Measurements from ENCODE around the gene APBB2.

APBB2 gene

GRCh38 chr4:40856840-40857362 lies 357.4 kb downstream of the APBB2 start:
- peak; percentile 43 to 55 for DNase-seq (ENCODE audit: low read depth in 2 of 2)

- no peak for DNase-seq (ENCODE audit: low read depth in 2 of 2)
Observed at GRCh38 chr4:40856277-40856839, 358.0 kb downstream of the APBB2 start.

- DNase-seq (ENCODE audit: low read depth in 2 of 2), result no peak
Observed at GRCh38 chr4:40850496-40850895, 363.8 kb downstream of the APBB2 start.

- DNase-seq (ENCODE audit: low read depth in 2 of 2), result no peak
Observed at GRCh38 chr4:40848940-40849339, 365.4 kb downstream of the APBB2 start.

GRCh38 chr4:40848251-40848650 lies 366.1 kb downstream of the APBB2 start:
- DNase-seq (ENCODE audit: low read depth in 2 of 2), result no peak

- no peak for DNase-seq (ENCODE audit: low read depth in 2 of 2)
Observed at GRCh38 chr4:40846532-40846931, 367.8 kb downstream of the APBB2 start.

GRCh38 chr4:40845154-40845835 lies 369.0 kb downstream of the APBB2 start:
- no peak for DNase-seq (ENCODE audit: low read depth in 2 of 2)

GRCh38 chr4:40844261-40844660 lies 370.1 kb downstream of the APBB2 start:
- no peak for DNase-seq (ENCODE audit: low read depth in 2 of 2)

- peak in 1 of 2 donors; percentile 11 for DNase-seq (ENCODE audit: low read depth in 2 of 2)
Observed at GRCh38 chr4:40843696-40844095, 370.6 kb downstream of the APBB2 start.

GRCh38 chr4:40842725-40843423 lies 371.5 kb downstream of the APBB2 start:
- DNase-seq (ENCODE audit: low read depth in 2 of 2), result no peak

GRCh38 chr4:40842318-40842717 lies 372.0 kb downstream of the APBB2 start:
- no peak for DNase-seq (ENCODE audit: low read depth in 2 of 2)

GRCh38 chr4:40840985-40841571 lies 373.3 kb downstream of the APBB2 start:
- peak; percentile 80 to 85 for DNase-seq (ENCODE audit: low read depth in 2 of 2)

- no peak for DNase-seq (ENCODE audit: low read depth in 2 of 2)
Observed at GRCh38 chr4:40840255-40840984, 373.9 kb downstream of the APBB2 start.

- no peak for DNase-seq (ENCODE audit: low read depth in 2 of 2)
Observed at GRCh38 chr4:40838742-40839141, 375.6 kb downstream of the APBB2 start.

GRCh38 chr4:40837094-40837870 lies 377.1 kb downstream of the APBB2 start:
- DNase-seq (ENCODE audit: low read depth in 2 of 2), result no peak

GRCh38 chr4:40833212-40833611 lies 381.1 kb downstream of the APBB2 start:
- DNase-seq (ENCODE audit: low read depth in 2 of 2), result no peak

GRCh38 chr4:40832175-40832574 lies 382.2 kb downstream of the APBB2 start:
- DNase-seq (ENCODE audit: low read depth in 2 of 2), result no peak

- no peak for DNase-seq (ENCODE audit: low read depth in 2 of 2)
Observed at GRCh38 chr4:40831146-40831907, 383.0 kb downstream of the APBB2 start.

GRCh38 chr4:40829586-40829985 lies 384.8 kb downstream of the APBB2 start:
- DNase-seq (ENCODE audit: low read depth in 2 of 2), result no peak

GRCh38 chr4:40828661-40829060 lies 385.7 kb downstream of the APBB2 start:
- DNase-seq (ENCODE audit: low read depth in 2 of 2), result no peak

Data from stimulated activated CD4-positive, alpha-beta T cell treated with anti-CD3 and anti-CD28 coated beads, Interleukin-4, amount 100 ng/mL, for 48 hours (primary cell).